Measurements from ENCODE around the gene RNF212.
"Not testable (repeated sequence)": the region's sequence is repeated elsewhere in the genome, so short reads cannot be mapped to it uniquely, and the experiment has no call there.

RNF212 gene

DNA sequence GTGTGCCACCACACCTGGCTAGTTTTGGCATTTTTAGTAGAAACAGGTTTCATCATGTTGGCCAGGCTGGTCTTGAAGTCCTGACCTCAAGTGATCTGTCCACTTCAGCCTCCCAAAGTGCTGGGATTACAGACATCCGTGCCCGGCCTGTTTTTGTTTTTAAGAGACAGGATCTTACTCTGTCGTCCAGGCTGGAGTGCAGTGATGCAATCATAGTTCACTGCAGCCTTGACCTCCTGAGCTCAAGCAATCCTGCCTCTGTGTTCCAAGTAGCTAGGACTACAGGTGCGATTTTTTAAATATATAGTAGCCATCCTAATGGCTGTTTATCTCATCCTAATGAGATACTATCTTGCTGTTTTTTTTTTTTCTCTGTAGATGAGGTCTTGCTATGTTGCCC lies 47.6 kb downstream of the RNF212 start:
- DNase-seq, result no peak

- DNase-seq, result no peak
These were observed 50.9 kb downstream of the RNF212 start for GRCh38 chr4:1062419-1062818.

GRCh38 chr4:1061760-1062159 lies 51.6 kb downstream of the RNF212 start:
- no peak for DNase-seq

GRCh38 chr4:1061056-1061700 lies 52.2 kb downstream of the RNF212 start:
- no peak for DNase-seq

- DNase-seq, result no peak
These were observed 52.7 kb downstream of the RNF212 start for GRCh38 chr4:1060621-1061020.

DNA sequence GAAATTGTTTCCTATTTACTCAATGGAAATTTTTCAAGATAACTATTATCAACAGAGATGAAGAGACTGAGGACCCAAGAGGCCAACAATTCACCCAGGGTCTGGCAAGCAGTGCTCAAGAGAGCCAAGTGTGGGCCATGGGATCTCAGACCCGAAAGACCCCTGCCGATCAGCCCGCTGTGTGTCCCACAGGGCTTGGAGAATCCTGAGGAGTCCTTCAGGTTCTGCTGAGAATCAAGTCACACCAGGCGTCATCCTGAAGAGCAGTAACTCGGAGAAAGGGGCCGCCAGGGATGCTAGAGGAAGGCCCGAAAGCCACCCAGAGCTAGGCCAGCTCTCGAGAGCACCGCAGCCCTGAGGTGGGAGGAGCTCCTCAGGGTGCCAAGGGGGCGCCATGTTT lies 53.2 kb downstream of the RNF212 start:
- DNase-seq, result no peak

DNA sequence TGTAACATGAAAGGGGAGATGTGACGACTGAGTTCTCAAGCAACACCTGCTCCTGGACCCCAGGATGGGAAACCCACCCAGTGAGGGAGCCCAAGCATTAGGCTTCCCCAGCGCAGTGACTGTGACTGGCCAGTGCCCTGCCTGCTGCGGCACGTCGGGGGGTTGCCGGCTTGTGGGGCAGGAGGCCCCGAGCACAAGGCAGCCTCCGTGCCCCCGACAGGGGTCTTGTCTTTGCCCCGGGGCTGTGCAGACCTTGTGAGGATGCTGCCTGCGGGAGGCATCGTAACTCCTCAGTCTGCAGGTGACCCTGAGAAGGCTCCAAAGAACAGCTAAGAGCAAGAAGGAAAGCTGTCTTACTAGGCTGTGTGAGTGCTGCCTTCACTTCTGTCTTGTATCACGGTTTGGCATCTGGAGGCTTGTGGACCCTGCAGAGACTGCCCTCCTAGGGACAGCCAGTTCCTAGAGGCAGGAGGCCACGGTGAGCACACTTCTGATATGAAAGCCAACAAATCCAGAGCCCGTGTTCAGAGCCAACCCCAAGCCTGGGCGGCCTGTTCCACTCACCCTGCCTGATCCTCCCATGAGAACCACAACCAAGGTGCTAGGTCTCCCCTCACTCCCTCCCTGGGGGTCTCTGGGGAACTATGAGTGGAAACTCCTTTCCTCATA lies 54.2 kb downstream of the RNF212 start:
- no peak for DNase-seq

DNA sequence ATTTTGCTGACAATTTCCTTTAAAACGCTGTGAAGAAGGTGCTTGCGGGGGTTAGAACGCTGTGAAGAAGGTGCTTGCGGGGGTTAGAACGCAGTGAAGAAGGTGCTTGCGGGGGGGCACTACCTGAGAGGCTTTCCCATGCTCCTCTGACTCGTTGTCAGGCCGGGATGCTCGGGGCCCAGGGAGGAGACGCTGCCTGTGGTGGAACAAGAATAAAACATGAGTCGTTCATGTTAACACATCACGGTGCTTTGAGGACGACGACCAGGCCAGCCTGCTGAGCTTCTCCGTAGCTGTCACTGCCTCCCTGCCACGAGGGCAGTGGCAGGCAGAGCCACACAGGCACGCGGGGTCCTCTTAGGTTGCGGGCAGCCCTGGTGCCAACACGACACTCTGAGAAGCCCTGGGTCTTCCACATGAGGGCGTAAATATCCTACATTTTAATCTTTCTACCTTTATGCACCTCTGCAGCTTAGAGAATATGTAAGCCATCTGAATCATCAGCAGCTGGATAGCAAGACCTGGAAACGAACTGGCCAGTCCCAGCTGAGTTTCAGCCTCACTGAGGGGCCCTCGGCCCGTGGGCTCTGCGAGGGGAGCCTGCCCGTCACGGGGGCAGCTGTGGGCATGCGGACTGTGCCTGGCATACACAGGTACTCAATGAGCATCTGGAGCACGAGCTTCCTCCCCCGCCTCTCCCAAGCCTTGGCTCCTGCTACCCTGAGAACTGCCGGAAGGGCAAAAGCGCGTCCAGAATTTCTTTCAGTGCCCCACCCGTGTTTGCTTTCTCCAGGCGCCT lies 55.0 kb downstream of the RNF212 start:
- no peak for DNase-seq

DNA sequence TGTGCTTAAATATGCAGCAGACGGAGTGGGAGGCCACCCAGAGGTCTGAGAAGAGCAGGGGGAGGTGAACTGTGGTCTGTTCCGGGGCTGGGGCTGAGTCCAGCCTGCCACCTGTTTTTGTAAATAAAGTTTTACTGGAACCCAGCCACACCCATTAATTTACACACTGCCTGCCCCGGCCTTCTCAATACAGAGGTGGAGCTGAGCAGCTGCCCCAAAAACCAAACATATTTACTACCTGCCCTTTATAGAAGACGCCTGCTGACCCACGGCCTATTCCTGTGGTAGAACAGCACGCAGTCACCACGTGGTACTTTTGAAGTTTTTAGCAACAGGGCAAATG lies 56.0 kb downstream of the RNF212 start:
- no peak for DNase-seq

DNA sequence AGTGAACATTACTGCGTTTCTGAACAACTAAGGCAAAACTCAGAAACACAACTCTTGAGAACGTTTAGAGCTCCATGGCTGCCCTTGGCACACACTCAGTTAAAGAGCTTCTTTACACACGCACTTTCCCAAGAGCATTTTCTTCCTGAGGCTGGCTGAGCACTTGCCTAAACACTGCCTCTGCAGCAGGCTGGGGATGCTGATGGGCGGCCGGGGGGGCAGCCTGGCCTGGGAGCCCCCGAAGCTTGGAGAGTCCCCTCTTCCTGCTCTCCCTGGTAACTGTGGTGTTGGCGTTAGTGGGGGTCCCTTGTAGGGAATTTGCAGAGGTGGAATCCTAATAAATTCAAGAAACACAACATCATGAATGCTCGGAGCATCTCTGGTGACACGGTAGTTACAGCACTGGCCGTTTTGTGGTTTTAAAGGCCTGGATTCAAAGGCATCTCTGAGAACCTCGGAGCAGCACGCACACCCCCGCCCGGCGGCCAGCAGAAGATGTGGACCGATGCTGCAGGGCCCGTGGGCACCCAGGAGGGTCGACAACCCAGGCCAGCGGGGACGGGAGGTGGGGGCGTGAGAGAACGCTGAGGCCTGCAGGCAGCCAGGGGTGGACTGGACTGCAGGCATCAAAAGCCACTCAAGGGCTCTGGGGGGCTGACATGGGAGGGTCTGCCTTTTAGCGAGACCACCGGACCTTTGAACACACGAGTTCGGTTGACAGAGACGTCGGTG lies 56.5 kb downstream of the RNF212 start:
- no peak for DNase-seq

- DNase-seq, result peak; percentile 5 to 30
These were observed 57.4 kb downstream of the RNF212 start for GRCh38 chr4:1055721-1056590.

DNA sequence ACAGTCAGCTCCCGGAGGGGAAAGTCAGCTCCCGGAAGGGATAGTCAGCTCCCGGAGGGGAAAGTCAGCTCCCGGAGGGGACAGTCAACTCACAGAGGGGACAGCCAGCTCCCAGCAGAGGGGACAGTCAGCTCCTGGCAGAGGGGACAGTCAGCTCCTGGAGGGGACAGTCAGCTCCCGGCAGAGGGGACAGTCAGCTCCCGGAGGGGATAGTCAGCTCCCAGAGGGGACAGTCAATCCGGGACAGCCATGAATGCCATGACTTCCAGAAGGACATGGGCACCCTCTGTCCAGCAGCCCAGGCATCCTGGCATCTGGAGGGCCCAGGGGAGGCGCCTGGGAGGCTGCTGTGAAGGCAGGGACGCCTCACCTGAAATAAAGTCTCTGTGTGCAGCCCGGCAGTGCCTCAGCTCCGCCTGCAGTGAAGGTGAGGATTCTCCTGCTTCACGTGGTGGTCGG lies 58.1 kb downstream of the RNF212 start:
- DNase-seq, result not testable (repeated sequence)

- not testable (repeated sequence) for DNase-seq
These were observed 58.6 kb downstream of the RNF212 start for GRCh38 chr4:1054696-1055242.

GRCh38 chr4:1053891-1054290 lies 59.5 kb downstream of the RNF212 start:
- not testable (repeated sequence) for DNase-seq

- DNase-seq, result no peak
These were observed 60.2 kb downstream of the RNF212 start for GRCh38 chr4:1053080-1053661.

GRCh38 chr4:1052231-1052671 lies 61.1 kb downstream of the RNF212 start:
- DNase-seq, result no peak

DNA sequence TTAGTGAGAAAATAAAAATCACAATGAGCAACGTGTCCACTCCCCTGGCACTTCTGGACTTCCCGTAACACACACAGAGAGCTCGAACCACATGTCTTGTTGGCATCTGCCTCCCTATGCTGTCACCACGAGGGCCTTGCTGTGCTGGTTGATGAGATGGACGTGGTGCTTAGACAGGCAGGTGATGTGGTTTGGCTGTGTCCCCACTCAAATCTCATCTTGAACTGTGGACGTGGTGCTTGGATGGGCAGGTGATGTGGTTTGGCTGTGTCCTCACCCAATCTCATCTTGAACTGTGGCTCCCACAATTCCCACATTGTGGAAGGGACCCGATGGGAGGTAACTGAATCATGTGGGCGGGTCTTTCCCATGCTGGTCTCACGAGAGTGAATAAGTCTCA lies 61.9 kb downstream of the RNF212 start:
- no peak for DNase-seq

DNA sequence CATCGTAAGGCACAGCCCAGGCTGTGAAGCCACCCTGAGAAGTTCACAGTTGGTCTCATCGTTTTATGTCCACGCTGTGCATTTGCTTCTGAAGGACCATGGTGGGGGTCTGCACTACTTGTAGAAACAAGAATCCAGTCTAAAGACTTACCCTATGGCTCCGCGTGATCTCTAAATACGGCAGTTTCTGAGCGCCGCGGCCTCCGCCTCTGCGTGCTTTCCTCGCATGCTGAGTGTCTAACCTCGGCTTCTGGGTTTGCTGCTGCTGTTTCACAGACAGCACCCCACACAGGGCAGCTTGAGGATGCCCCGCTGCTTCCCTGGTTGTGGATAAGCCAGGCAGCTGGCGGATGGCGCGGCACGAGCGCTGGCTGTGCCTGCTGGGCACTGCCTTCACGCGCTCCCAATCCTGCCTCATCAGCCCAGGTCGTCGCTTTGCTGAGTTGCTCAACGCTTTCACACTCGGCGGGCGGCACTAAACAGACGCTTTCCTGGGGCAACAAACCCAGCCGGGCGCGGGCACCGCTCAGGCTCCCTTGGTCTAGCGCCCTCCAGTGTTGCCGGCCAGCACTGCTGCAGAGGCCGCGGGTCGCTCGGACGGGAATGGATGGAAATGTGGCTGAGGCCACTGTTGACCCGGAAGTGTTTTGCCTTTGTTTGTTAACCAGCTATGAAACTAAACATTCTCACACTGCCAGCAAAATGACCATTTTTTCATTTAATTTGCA lies 62.7 kb downstream of the RNF212 start:
- DNase-seq, result no peak

DNA sequence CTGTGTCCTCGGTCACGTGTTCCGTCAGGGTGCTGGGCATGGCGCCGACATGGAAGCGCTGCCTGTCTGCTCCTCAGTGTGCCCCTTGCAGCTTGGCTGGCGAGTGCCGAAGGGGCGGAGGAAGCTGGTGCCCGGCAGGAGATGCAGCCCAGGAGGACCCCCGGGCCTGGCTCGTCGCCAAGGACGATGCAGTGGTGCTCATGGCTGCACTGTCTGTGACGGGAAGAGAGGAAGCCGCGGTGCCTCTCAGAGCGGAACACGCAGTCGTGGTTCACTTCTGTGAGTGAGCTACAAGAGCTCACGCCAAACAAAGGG lies 63.8 kb downstream of the RNF212 start:
- no peak for DNase-seq

DNA sequence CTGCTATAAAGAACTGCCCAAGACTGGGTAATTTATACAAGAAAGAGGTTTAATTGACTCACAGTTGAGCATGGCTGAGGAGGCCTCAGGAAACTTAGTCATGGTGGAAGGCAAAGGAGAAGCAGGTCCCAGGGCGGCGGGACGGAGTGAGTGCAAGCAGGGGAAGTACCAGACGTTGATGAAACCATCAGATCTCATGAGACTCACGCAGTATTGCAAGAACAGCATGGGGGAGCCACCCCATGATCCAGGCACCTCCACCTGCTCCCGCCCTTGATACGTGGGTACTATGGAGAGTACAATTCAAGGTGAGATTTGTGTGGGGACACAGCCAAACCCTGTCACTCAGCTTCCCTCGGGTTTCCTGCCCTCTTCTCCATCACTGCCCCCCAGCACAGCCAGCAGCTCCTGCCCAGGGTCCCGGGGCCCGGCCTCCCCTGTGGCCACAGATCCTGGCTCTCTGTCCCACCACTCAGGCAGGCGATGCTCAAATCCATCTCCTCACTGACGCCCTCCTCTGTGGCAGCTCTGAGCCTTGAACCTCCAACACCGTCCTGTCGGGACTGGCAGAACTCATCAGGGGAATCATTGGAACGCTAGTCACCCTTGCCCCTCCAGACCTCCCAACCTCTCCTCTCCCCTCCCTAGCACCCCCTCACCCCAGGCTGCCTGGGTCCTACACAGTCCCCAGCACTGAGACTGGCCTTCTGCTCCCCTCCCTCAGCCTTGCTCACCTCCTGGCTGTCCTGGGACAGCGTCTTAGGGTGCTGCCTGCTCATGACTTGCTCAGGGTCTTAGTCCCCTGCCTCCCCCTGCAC lies 64.4 kb downstream of the RNF212 start:
- DNase-seq, result peak; percentile 78 to 85
